Thyroid gland (tissue), 4 donors: Measurements from ENCODE around the gene CDYL. TPM values are rescaled to one million over a fixed set of nuclear protein-coding genes. Genes with fewer than 3 reads are reported as not detected.

Source experiments
- DNase-seq, 2 donors: peaks; one replicate each; pipeline ENCODE4 v3.0.0-alpha.2; 2019
- H3K27ac ChIP-seq, 3 donors: fragments of 200-600 bp; sonication (generic); 1 replicate in 2 of 3; 2 replicates in 1 of 3; pipeline ENCODE4 v1.5.1; 2016 to 2019; ENCODE audit warnings: mild to moderate bottlenecking in 1 of 3, moderate library complexity in 1 of 3
- H3K27me3 ChIP-seq: fragments of 200-600 bp; sonication (generic); one replicate; pipeline ENCODE4 v1.5.1; 2019
- H3K36me3 ChIP-seq, 2 donors: fragments of 200-600 bp; sonication (generic); one replicate each; pipeline ENCODE4 v1.5.1; 2016 to 2019
- H3K4me1 ChIP-seq, 2 donors: fragments of 200-600 bp; sonication (generic); one replicate each; pipeline ENCODE4 v1.5.1; 2017 to 2019
- H3K4me3 ChIP-seq, 3 donors: fragments of 200-600 bp; sonication (generic); replicated peaks in 1 of 3; 1 replicate in 2 of 3; 2 replicates in 1 of 3; pipeline ENCODE4 v1.5.1; 2016; ENCODE audit warnings: mild to moderate bottlenecking in 1 of 3
- H3K9me3 ChIP-seq: fragments of 200-600 bp; sonication (generic); one replicate; pipeline ENCODE4 v1.5.1; 2017
- CTCF ChIP-seq, 6 experiments: fragments of 200-600 bp in 3 of 6; fragments of 450-650 bp in 3 of 6; sonication (generic) in 3 of 6; IDR thresholded peaks; one replicate each; pipeline ENCODE4 v1.5.1; 2016 to 2019; ENCODE audit warnings: antibody characterized with exemption in 6 of 6, mild to moderate bottlenecking in 2 of 6, inconsistent platforms in 1 of 6, moderate library complexity in 1 of 6
- POLR2A ChIP-seq, 2 donors: fragments of 450-650 bp; IDR thresholded peaks; one replicate each; pipeline ENCODE4 v1.6.1; 2017; ENCODE audit warnings: antibody characterized with exemption in 2 of 2, mild to moderate bottlenecking in 2 of 2, moderate library complexity in 1 of 2
- WGBS, 2 donors: methylation state at CpG; one replicate each; pipeline ENCODE4 v1.1.5; 2017; 5-methylcytosine and 5-hydroxymethylcytosine counted together
- intact Hi-C: fragments of 100-400 bp; cut with DNase I; formaldehyde crosslinking; loops from one replicate; pipeline ENCODE4 v1.15.1; 2023
- total RNA-seq, 4 donors: library from RNA; depleted of rRNA; stranded (reverse); fragments of >200 nt; gene quantifications; one replicate each; pipeline ENCODE4 v1.2.3, GENCODE V29; 2016

CDYL gene
- total RNA-seq, 4 donors from 2014 or later = 22.6 to 61.4 (median 43.7) TPM

- intact Hi-C loops = no loop called here
These were observed 77.1 kb downstream of the CDYL start for GRCh38 chr6:4853349-4853748.

GRCh38 chr6:4853782-4854511 is 77.7 kb downstream of the CDYL start:
- intact Hi-C loops = no loop called here
- Histone ChIP-seq H3K27me3 (no peaks in the 10 kb centered on the region), H3K4me3 (no peak overlapping the region), H3K27ac (no peak overlapping the region), H3K36me3 (no peaks in the 10 kb centered on the region), H3K9me3 (no peaks in the 10 kb centered on the region), H3K4me1 (peaks cover 7 to 10% of the 10 kb centered on the region in 2 donors)
- no peak for DNase-seq
- TF ChIP-seq CTCF (IDR thresholded peaks at IDR 0.05) = no peak
- no peak for TF ChIP-seq POLR2A (IDR thresholded peaks at IDR 0.05)
- WGBS, 2 donors = 87 to 90% methylated on average over 16 of the region's 16 CpGs

More at GRCh38 chr6:4853349-4853748, 77.1 kb downstream of the CDYL start:
- Histone ChIP-seq H3K9me3 (no peaks in the 10 kb centered on the region), H3K27ac (no peak overlapping the region), H3K36me3 (no peaks in the 10 kb centered on the region), H3K4me1 (peaks cover 13 to 16% of the 10 kb centered on the region in 2 donors), H3K4me3 (no peak overlapping the region), H3K27me3 (no peaks in the 10 kb centered on the region)
- DNase-seq = no peak
- TF ChIP-seq POLR2A (IDR thresholded peaks at IDR 0.05) (no peak), CTCF (IDR thresholded peaks at IDR 0.05) (no peak)
- 78 to 80% methylated on average over 4 of the region's 4 CpGs for WGBS, 2 donors

GRCh38 chr6:4856785-4857184 is 80.6 kb downstream of the CDYL start:
- 93 to 94% methylated on average over 3 of the region's 3 CpGs for whole genome bisulfite sequencing, 2 donors
- intact Hi-C loops = no loop called here
- Histone ChIP-seq H3K4me1 (no peaks in the 10 kb centered on the region), H3K36me3 (no peaks in the 10 kb centered on the region), H3K4me3 (no peak overlapping the region), H3K27me3 (no peaks in the 10 kb centered on the region), H3K9me3 (no peaks in the 10 kb centered on the region), H3K27ac (no peak overlapping the region)
- DNase-seq = no peak
- TF ChIP-seq POLR2A (IDR thresholded peaks at IDR 0.05) (no peak), CTCF (IDR thresholded peaks at IDR 0.05) (no peak)

GRCh38 chr6:4858194-4859015 is 82.2 kb downstream of the CDYL start:
- Histone ChIP-seq H3K27ac (no peak overlapping the region), H3K27me3 (no peaks in the 10 kb centered on the region), H3K4me3 (no peak overlapping the region), H3K9me3 (no peaks in the 10 kb centered on the region), H3K4me1 (no peaks in the 10 kb centered on the region), H3K36me3 (no peaks in the 10 kb centered on the region)
- DNase-seq = no peak
- intact Hi-C loops = no loop called here
- WGBS, 2 donors = 87 to 93% methylated on average over 8 of the region's 8 CpGs
- TF ChIP-seq POLR2A (IDR thresholded peaks at IDR 0.05) (no peak), CTCF (IDR thresholded peaks at IDR 0.05) (no peak)

- no peak for DNase-seq
- intact Hi-C loops = no loop called here
- Histone ChIP-seq H3K4me3 (no peak overlapping the region), H3K27me3 (no peaks in the 10 kb centered on the region), H3K4me1 (no peaks in the 10 kb centered on the region), H3K36me3 (no peaks in the 10 kb centered on the region), H3K9me3 (no peaks in the 10 kb centered on the region), H3K27ac (no peak overlapping the region)
- TF ChIP-seq POLR2A (IDR thresholded peaks at IDR 0.05) (no peak), CTCF (IDR thresholded peaks at IDR 0.05) (no peak)
- 95 to 98% methylated on average over 2 of the region's 2 CpGs for WGBS, 2 donors
These were observed 84.2 kb downstream of the CDYL start for GRCh38 chr6:4860387-4860786.
